ENCODE data around the gene UBE2L6. TPM values are rescaled to one million over a fixed set of nuclear protein-coding genes. Genes with fewer than 3 reads are reported as not detected.

UBE2L6 gene
- 100 to 1,000 TPM in 1 of 2 donors, 10 to 100 TPM in 1; 97.1 to 109 TPM for total RNA-seq
- polyA plus RNA-seq (ENCODE audit: insufficient read length in 6 of 6) = 10 to 100 TPM; 56.1 to 67.0 (median 62.9) TPM
- long read RNA-seq, donor 1, transcript UBE2L6-201 (4 exons, 1,354 nt) = major isoform, 43 of 50 reads
- long read RNA-seq, donor 1, partial matches to known transcripts = 0 of 50 reads
- long read RNA-seq, donor 1, other reads (novel, unspliced or antisense) = 0 of 50 reads
- long read RNA-seq, donor 2, transcript UBE2L6-202 (4 exons, 1,573 nt) = minor isoform, 12 of 50 reads
- long read RNA-seq, donor 2, transcript UBE2L6-201 (4 exons, 1,354 nt) = major isoform, 35 of 50 reads
- long read RNA-seq, donor 2, partial matches to known transcripts = 0 of 50 reads
- long read RNA-seq, donor 2, other reads (novel, unspliced or antisense) = 0 of 50 reads
- long read RNA-seq, donor 3, transcript UBE2L6-201 (4 exons, 1,354 nt) = major isoform, 33 of 36 reads
- long read RNA-seq, donor 3, partial matches to known transcripts = 0 of 36 reads
- long read RNA-seq, donor 3, other reads (novel, unspliced or antisense) = 0 of 36 reads
- long read RNA-seq, donor 4, transcript UBE2L6-201 (4 exons, 1,354 nt) = major isoform, 146 of 160 reads
- long read RNA-seq, donor 4, partial matches to known transcripts = 0 of 160 reads
- long read RNA-seq, donor 4, other reads (novel, unspliced or antisense) = 10 of 160 reads
- long read RNA-seq, donor 5, transcript UBE2L6-201 (4 exons, 1,354 nt) = major isoform, 37 of 45 reads
- long read RNA-seq, donor 5, transcript UBE2L6-202 (4 exons, 1,573 nt) = minor isoform, 7 of 45 reads
- long read RNA-seq, donor 5, partial matches to known transcripts = 0 of 45 reads
- long read RNA-seq, donor 5, other reads (novel, unspliced or antisense) = 0 of 45 reads
- long read RNA-seq, donor 6, transcript UBE2L6-201 (4 exons, 1,354 nt) = major isoform, 21 of 23 reads
- long read RNA-seq, donor 6, partial matches to known transcripts = 0 of 23 reads
- long read RNA-seq, donor 6, other reads (novel, unspliced or antisense) = 0 of 23 reads
- long read RNA-seq, donor 7, transcript UBE2L6-201 (4 exons, 1,354 nt) = major isoform, 18 of 18 reads
- long read RNA-seq, donor 7, partial matches to known transcripts = 0 of 18 reads
- long read RNA-seq, donor 7, other reads (novel, unspliced or antisense) = 0 of 18 reads
- long read RNA-seq, donor 8, transcript UBE2L6-201 (4 exons, 1,354 nt) = major isoform, 17 of 24 reads
- long read RNA-seq, donor 8, partial matches to known transcripts = 0 of 24 reads
- long read RNA-seq, donor 8, other reads (novel, unspliced or antisense) = 0 of 24 reads
- long read RNA-seq, donor 9 = 0 reads
- long read RNA-seq, donor 10, transcript UBE2L6-201 (4 exons, 1,354 nt) = major isoform, 221 of 239 reads
- long read RNA-seq, donor 10, transcript UBE2L6-205 (3 exons, 605 nt) = minor isoform, 6 of 239 reads
- long read RNA-seq, donor 10, transcript UBE2L6-202 (4 exons, 1,573 nt) = minor isoform, 8 of 239 reads
- long read RNA-seq, donor 10, partial matches to known transcripts = 2 of 239 reads
- long read RNA-seq, donor 10, other reads (novel, unspliced or antisense) = 1 of 239 reads
- long read RNA-seq, donor 11, transcript UBE2L6-201 (4 exons, 1,354 nt) = major isoform, 42 of 70 reads
- long read RNA-seq, donor 11, transcript UBE2L6-202 (4 exons, 1,573 nt) = minor isoform, 21 of 70 reads
- long read RNA-seq, donor 11, partial matches to known transcripts = 5 of 70 reads
- long read RNA-seq, donor 11, other reads (novel, unspliced or antisense) = 0 of 70 reads
- long read RNA-seq, donor 12, transcript UBE2L6-201 (4 exons, 1,354 nt) = major isoform, 14 of 18 reads
- long read RNA-seq, donor 12, partial matches to known transcripts = 0 of 18 reads
- long read RNA-seq, donor 12, other reads (novel, unspliced or antisense) = 0 of 18 reads

DNA sequence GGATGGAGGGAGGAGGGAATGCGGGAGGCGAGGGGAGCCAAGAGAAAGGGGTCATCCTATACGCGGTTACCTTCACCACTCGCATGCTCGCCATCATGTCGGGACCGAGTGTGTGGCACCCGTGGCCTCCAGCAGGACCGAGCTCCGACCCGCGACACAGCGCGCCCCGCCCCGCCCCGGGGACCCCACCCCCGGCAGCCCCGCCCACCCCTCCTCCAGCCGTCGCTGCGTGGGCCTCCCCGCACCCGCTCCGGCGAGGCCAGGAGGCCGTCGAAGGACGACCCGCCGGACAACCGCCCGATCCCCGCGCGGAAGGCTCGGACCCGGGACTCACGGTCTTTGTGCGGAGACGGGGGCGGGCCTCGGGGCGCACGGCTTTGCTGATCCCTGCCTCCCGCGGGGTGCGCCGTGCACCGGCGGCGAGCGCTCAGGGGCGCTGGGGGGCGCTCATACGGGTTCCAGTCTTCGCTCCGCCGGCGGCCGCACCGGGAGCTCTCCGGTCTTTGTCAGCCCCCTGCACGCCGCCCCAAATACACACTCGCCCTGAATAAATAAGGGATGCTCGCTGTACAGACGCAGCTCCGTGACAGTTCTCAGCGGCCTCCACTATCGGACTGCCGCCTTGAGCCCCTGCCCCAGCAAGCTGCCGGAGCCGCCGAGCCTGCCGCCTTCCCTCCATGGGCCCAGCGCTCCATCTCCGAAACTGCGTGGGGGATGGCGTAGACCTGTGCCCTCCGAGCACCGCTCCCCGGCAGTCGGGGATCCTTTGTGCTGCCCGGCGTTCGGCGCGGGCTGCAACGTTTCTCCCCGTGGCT lies at the start of gene UBE2L6:
TSS of gene UBE2L6 (minus strand) at position 158 of the 815 bp plus-strand sequence. CDS start at position 97, 61 bp downstream.
- H3K9me3 ChIP-seq = no peaks in the 10 kb centered on the region
- no peaks in the 10 kb centered on the region for H3K27me3 ChIP-seq
- intact Hi-C loops (cut with DNase I) = loop anchor here in 1 of 2 donors (5.0 kb wide), 1 partner anchor 75 kb away; no protein-coding TSS in a partner anchor
- TF ChIP-seq, protein P1, sequence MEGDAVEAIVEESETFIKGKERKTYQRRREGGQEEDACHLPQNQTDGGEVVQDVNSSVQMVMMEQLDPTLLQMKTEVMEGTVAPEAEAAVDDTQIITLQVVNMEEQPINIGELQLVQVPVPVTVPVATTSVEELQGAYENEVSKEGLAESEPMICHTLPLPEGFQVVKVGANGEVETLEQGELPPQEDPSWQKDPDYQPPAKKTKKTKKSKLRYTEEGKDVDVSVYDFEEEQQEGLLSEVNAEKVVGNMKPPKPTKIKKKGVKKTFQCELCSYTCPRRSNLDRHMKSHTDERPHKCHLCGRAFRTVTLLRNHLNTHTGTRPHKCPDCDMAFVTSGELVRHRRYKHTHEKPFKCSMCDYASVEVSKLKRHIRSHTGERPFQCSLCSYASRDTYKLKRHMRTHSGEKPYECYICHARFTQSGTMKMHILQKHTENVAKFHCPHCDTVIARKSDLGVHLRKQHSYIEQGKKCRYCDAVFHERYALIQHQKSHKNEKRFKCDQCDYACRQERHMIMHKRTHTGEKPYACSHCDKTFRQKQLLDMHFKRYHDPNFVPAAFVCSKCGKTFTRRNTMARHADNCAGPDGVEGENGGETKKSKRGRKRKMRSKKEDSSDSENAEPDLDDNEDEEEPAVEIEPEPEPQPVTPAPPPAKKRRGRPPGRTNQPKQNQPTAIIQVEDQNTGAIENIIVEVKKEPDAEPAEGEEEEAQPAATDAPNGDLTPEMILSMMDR (IDR thresholded peaks at IDR 0.05) = peak; percentile 87 to 95
- ATAC-seq = peak; percentile 90
- H3K27ac ChIP-seq = peak within 1 kb of the TSS; percentile 90 to 92
- H3K36me3 ChIP-seq = peaks cover 0 to 6% of the 10 kb centered on the region in 2 donors
- peak within 1 kb of the TSS; percentile 70 to 88 for H3K4me3 ChIP-seq
- peak; percentile 59 to 95 (median 88) for DNase-seq
- peaks cover 18 to 53% of the 10 kb centered on the region in 2 donors for H3K4me1 ChIP-seq

DNA sequence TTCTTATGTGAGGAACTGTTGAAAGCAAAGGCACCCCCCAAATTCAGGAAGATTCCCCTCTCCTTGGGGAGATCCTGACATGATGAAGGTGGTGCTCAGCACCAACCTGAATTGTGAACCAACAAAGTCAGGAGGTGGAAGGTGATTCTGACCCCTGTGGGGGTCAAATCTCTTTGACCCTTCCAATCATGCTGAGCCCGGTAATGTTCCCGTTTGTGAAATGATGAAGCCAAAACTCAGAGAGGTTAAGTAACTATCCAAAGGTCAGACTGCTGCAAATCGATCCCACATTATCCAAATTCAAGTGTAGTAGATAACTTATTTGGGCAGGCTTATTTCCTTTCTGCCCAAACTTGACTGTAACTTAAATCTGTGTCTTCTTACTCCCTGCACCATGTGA lies 49.1 kb upstream of the UBE2L6 start:
- ATAC-seq (no peak), DNase-seq (no peak)
- intact Hi-C loops (cut with DNase I) = no loop called here
- Histone ChIP-seq H3K27me3 (no peaks in the 10 kb centered on the region), H3K36me3 (peaks cover 0 to 43% of the 10 kb centered on the region in 2 donors), H3K9me3 (peaks cover 0 to 16% of the 10 kb centered on the region in 2 donors), H3K4me3 (no peak overlapping the region), H3K27ac (no peak overlapping the region), H3K4me1 (no peaks in the 10 kb centered on the region)
- TF ChIP-seq, protein P1 (IDR thresholded peaks at IDR 0.05) = no peak

DNA sequence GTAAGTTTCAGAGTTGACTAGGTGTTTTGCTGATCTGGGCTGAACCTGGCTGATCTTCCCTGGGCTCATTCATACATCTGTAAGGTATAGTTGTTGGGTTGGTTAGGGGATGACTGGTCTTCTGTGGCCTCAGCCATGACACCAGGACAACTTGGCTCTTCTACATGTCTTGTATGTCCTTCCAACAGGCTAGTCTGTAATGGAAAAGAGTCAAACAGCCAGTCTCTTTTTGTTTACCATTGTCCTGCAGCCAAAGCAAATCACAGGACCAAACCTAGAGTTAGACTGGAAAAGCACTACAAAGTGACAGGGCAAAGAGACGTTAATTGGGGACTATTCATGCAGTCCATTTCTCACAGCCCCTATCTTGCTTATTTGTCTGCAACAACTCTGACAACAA lies 47.8 kb upstream of the UBE2L6 start:
- H3K36me3 ChIP-seq = peaks cover 0 to 56% of the 10 kb centered on the region in 2 donors
- ATAC-seq (no peak), DNase-seq (no peak)
- H3K27me3 ChIP-seq = no peaks in the 10 kb centered on the region
- no peak overlapping the region for H3K27ac ChIP-seq
- no peak overlapping the region for H3K4me3 ChIP-seq
- TF ChIP-seq, protein P1 (IDR thresholded peaks at IDR 0.05) = no peak
- H3K4me1 ChIP-seq = no peaks in the 10 kb centered on the region
- intact Hi-C loops (cut with DNase I) = no loop called here
- H3K9me3 ChIP-seq = peaks cover 0 to 14% of the 10 kb centered on the region in 2 donors
